Epithelial cell of proximal tubule (primary cell): ENCODE data around the gene LIMCH1. TPM values are rescaled to one million over a fixed set of nuclear protein-coding genes. Genes with fewer than 3 reads are reported as not detected.

Experiments used
- DNase-seq: peaks from one replicate; pipeline ENCODE4 v3.0.0-alpha.2; 2011; ENCODE audit warnings: low read depth
- H3K4me3 ChIP-seq: 2 replicates; pipeline ENCODE4 v1.5.1; 2011; ENCODE audit warnings: low read depth, mild to moderate bottlenecking, low read length
- CTCF ChIP-seq: conservative IDR thresholded peaks from 2 replicates; pipeline ENCODE4 v1.5.1; 2012; ENCODE audit warnings: low read depth, mild to moderate bottlenecking, low read length
- total RNA-seq: library from RNA; depleted of rRNA; stranded (reverse); fragments of >200 nt; gene quantifications from 2 replicates; pipeline ENCODE4 v1.2.3, GENCODE V29; 2015

Gene LIMCH1
- total RNA-seq, 1 donor from 2014 or later, result 15.5 TPM

DNA sequence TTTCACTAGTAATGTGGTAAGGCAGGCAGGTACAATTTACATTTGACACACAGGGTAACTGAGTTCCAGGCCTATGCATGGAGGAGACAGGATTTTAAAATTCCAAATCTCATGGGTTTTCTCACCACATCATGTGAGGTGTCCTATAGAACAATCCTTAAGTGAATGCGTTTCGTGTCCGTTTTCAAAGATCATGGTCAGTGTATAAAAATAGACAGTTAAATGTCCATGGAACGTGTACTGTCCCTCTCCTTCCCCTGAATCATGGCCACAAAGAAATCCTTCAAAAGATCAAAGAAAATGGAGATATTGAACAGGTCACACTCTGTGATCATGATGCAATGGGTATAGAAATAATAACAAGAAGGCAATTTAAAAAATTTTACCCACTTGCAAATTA is 42.0 kb downstream of the LIMCH1 start:
- H3K4me3 ChIP-seq, result no peak overlapping the region
- no peak for TF ChIP-seq CTCF
- no peak for DNase-seq

- DNase-seq, result no peak
- H3K4me3 ChIP-seq, result no peak overlapping the region
- no peak for TF ChIP-seq CTCF
Measured at GRCh38 chr4:41586675-41587225, 48.8 kb downstream of the LIMCH1 start.

- no peak overlapping the region for H3K4me3 ChIP-seq
- no peak for TF ChIP-seq CTCF
- no peak for DNase-seq
Measured at GRCh38 chr4:41587286-41587685, 49.3 kb downstream of the LIMCH1 start.

DNA sequence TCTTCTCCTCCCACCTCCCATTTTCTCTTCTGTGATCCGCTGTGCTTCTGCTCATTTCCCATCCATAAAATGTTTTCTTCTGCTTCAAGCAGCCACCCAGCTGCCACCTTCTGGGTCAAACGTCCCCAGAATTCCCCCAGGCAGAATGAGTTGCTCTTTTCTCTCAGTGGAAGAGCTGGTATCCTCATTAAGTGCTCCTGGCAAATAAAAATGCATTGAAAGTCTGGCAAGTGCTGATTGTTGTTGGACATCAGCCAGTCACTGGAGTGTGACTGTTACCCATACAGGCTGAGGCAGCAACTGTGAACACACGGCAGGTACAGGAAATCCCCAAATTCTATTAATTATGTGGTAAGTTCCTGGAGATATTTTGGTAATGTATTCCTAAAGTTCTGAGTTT is 52.6 kb downstream of the LIMCH1 start:
- no peak for TF ChIP-seq CTCF
- peak; percentile 80 for DNase-seq
- H3K4me3 ChIP-seq, result no peak overlapping the region

DNA sequence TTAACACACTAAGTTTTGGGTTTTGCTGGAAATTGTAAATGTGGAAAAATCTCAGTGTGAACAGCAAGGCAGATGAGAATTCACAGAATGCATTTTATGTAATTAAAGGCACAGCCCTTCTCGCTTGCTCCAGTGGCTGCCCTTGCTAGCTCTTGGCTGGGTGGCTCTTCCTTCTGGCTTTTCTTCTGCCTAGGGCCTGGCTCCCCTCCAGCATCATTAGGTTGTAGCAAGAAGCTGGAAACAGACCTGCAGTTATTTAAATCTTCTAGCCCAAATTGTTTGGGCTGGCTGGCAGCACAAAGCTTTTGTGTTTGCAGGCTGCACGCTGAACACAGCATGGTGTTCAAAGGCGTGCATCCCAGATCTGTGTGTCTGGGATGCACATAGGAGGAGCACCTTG is 56.5 kb downstream of the LIMCH1 start:
- DNase-seq, result no peak
- no peak overlapping the region for H3K4me3 ChIP-seq
- no peak for TF ChIP-seq CTCF

DNA sequence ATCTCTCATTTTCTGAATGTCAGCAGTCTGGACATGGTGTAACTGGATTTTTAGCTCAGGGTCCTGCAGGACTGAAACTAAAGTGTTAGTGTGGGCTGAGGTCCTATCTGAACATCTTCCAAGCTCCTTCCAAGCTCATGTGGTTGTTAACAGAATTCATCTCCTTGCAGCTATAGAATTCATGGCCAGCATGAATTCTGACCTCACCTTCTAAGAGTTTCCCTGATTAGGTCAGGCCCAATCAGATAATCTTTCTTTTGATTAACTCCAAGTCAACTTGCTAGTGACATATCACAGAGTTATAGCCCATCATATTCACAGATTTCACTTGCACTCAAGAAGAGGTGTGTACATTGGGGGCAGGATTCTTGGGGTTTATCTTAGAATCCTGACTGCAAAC is 59.5 kb downstream of the LIMCH1 start:
- no peak overlapping the region for H3K4me3 ChIP-seq
- DNase-seq, result no peak
- no peak for TF ChIP-seq CTCF

GRCh38 chr4:41598580-41598979 is 60.6 kb downstream of the LIMCH1 start:
- H3K4me3 ChIP-seq, result no peak overlapping the region
- no peak for DNase-seq
- TF ChIP-seq CTCF, result no peak
